Omental fat pad (tissue), 4 donors: ENCODE data around the gene B3GNT7. TPM values are rescaled to one million over a fixed set of nuclear protein-coding genes. Genes with fewer than 3 reads are reported as not detected.

Experiments
- ATAC-seq: fragments of 150-250 bp; one replicate; pipeline ENCODE4 v1.9.1; 2016; ENCODE audit warnings: mild to moderate bottlenecking, moderate library complexity; ENCODE audit not compliant: low FRiP score
- DNase-seq: peaks from one replicate; pipeline ENCODE4 v3.0.0-alpha.2; 2019; ENCODE audit warnings: low spot score
- CTCF ChIP-seq, 3 donors: fragments of 450-650 bp; IDR thresholded peaks; one replicate each; pipeline ENCODE4 v1.5.1; 2016 to 2017; ENCODE audit warnings: antibody characterized with exemption in 3 of 3, mild to moderate bottlenecking in 3 of 3, moderate library complexity in 2 of 3
- total RNA-seq, 4 donors: library from RNA; depleted of rRNA; stranded (reverse); fragments of >200 nt; gene quantifications; one replicate each; pipeline ENCODE4 v1.1.0, GENCODE V29; 2016

B3GNT7 gene
- total RNA-seq, 4 donors from 2014 or later: 2.8 to 12.6 (median 6.1) TPM

GRCh38 chr2:231392431-231393148 is 2.9 kb upstream of the B3GNT7 start:
- DNase-seq (no peak), ATAC-seq (no peak)
- no peak for TF ChIP-seq CTCF (IDR thresholded peaks at IDR 0.05)

- DNase-seq (no peak), ATAC-seq (no peak)
- no peak for TF ChIP-seq CTCF (IDR thresholded peaks at IDR 0.05)
Measured at GRCh38 chr2:231393149-231394131, 2.1 kb upstream of the B3GNT7 start.

GRCh38 chr2:231394211-231395141 is 1.0 kb upstream of the B3GNT7 start:
- no peak for TF ChIP-seq CTCF (IDR thresholded peaks at IDR 0.05)
- ATAC-seq: no peak

GRCh38 chr2:231396058-231396821 is 730 bp downstream of the B3GNT7 start:
- no peak for ATAC-seq

More at GRCh38 chr2:231394211-231395141, 1.0 kb upstream of the B3GNT7 start:
- DNase-seq: no peak

GRCh38 chr2:231397011-231397927 is 1.8 kb downstream of the B3GNT7 start:
- no peak for TF ChIP-seq CTCF (IDR thresholded peaks at IDR 0.05)
- DNase-seq (no peak), ATAC-seq (no peak)

More at GRCh38 chr2:231396058-231396821, 730 bp downstream of the B3GNT7 start:
- TF ChIP-seq CTCF (IDR thresholded peaks at IDR 0.05): no peak
- DNase-seq: no peak
